ENCODE results near the gene TPTE2. TPM values are rescaled to one million over a fixed set of nuclear protein-coding genes. Genes with fewer than 3 reads are reported as not detected.

Gene TPTE2
- total and polyA plus RNA-seq, 3 donors from 2014 or later = 5.1 to 9.9 (median 8.0) TPM

DNA sequence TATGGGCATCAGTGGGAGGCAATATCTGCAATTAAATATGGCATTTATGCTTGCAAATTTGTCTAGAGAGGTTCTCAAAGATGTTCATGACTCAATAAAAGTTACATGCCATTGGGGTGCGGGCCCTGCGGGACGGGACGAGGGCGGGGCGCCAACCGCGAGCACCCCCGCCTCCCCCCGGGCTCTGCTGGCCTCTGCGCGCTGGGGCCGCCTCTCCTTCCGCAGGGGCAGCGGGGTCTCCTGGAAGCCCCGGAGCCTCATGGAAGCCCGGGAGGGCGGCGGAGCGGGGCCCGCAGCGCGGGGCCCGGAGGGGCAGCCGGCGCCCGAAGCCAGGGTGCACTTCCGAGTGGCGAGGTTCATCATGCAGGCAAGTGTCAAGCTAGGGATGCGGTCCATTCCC is 179.2 kb downstream of the TPTE2 start:
- TF ChIP-seq POLR2A (IDR thresholded peaks at IDR 0.05) = no peak
- TF ChIP-seq, protein P1, sequence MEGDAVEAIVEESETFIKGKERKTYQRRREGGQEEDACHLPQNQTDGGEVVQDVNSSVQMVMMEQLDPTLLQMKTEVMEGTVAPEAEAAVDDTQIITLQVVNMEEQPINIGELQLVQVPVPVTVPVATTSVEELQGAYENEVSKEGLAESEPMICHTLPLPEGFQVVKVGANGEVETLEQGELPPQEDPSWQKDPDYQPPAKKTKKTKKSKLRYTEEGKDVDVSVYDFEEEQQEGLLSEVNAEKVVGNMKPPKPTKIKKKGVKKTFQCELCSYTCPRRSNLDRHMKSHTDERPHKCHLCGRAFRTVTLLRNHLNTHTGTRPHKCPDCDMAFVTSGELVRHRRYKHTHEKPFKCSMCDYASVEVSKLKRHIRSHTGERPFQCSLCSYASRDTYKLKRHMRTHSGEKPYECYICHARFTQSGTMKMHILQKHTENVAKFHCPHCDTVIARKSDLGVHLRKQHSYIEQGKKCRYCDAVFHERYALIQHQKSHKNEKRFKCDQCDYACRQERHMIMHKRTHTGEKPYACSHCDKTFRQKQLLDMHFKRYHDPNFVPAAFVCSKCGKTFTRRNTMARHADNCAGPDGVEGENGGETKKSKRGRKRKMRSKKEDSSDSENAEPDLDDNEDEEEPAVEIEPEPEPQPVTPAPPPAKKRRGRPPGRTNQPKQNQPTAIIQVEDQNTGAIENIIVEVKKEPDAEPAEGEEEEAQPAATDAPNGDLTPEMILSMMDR (IDR thresholded peaks at IDR 0.05) = no peak
- intact Hi-C loops (cut with DNase I; ENCODE audit: low total_unique reads) = no loop called here
- H3K27ac ChIP-seq = no peak overlapping the region
- no peak for DNase-seq
- H3K9me3 ChIP-seq = no peaks in the 10 kb centered on the region
- H3K4me3 ChIP-seq = no peak overlapping the region
- whole genome bisulfite sequencing, 2 donors = 30 to 59% methylated on average over 20 to 30 of the region's 30 CpGs
- H3K27me3 ChIP-seq = no peaks in the 10 kb centered on the region
- H3K36me3 ChIP-seq (ENCODE audit: low read depth, missing control alignments) = no peaks in the 10 kb centered on the region
- no peaks in the 10 kb centered on the region for H3K4me1 ChIP-seq

Other genes with a start within 250 kb of the TPTE2 start
- 10 to 100 TPM; 31.0 to 39.2 TPM for gene MPHOSPH8, start 72.1 kb upstream of the TPTE2 start, total RNA-seq
- 12.3 TPM for gene MPHOSPH8, start 72.1 kb upstream of the TPTE2 start, polyA plus RNA-seq (ENCODE audit: insufficient read depth, low read depth, low replicate concordance)
- gene PSPC1, start 221.4 kb upstream of the TPTE2 start, total RNA-seq = 100 to 1,000 TPM; 129 to 145 TPM
- 92.0 TPM for gene PSPC1, start 221.4 kb upstream of the TPTE2 start, polyA plus RNA-seq (ENCODE audit: insufficient read depth, low read depth, low replicate concordance)